HFFc6 (cell line): Measurements from ENCODE around the gene FCMR. TPM values are rescaled to one million over a fixed set of nuclear protein-coding genes. Genes with fewer than 3 reads are reported as not detected.

ENCODE experiments used
- DNase-seq: peaks from one replicate; pipeline ENCODE4 v3.0.0-alpha.2; 2018
- H3K27ac Mint-ChIP-seq: 2 replicates; pipeline ENCODE4 v1.8.0; 2020; ENCODE audit warnings: mild to moderate bottlenecking, mixed read lengths
- H3K27me3 Mint-ChIP-seq: 2 replicates; pipeline ENCODE4 v1.8.0; 2021; ENCODE audit warnings: mild to moderate bottlenecking, moderate library complexity, mixed read lengths; ENCODE audit not compliant: insufficient read depth
- H3K36me3 Mint-ChIP-seq: 2 replicates; pipeline ENCODE4 v1.8.0; 2021; ENCODE audit warnings: low read depth, mixed read lengths
- H3K4me1 Mint-ChIP-seq: 2 replicates; pipeline ENCODE4 v1.8.0; 2020; ENCODE audit warnings: low read depth, mixed read lengths
- H3K4me3 Mint-ChIP-seq: 2 replicates; pipeline ENCODE4 v1.8.0; 2020; ENCODE audit warnings: mild to moderate bottlenecking, moderate library complexity, mixed read lengths
- H3K9me3 Mint-ChIP-seq: 2 replicates; pipeline ENCODE4 v1.8.0; 2020; ENCODE audit warnings: mild to moderate bottlenecking, mixed read lengths
- total RNA-seq, 6 experiments: library from RNA; stranded (reverse); fragmentation: NEBNext Ultra II Directional; extraction: Animal tissue kit (Norgen Biotek cat#: 25700); gene quantifications; 2 replicates in 1 of 6; 3 replicates in 5 of 6; pipeline ENCODE4 v1.2.3, GENCODE V29; 2021
- TF ChIP-seq, protein P1 (sequence below): fragments of 200-600 bp; sonication (generic); IDR thresholded peaks from 2 replicates; pipeline ENCODE4 v1.5.0; 2021; ENCODE audit warnings: antibody characterized with exemption, mild to moderate bottlenecking

FCMR gene
- total RNA-seq, 6 experiments from 2014 or later: 0.28 to 1.3 (median 0.67) TPM

DNA sequence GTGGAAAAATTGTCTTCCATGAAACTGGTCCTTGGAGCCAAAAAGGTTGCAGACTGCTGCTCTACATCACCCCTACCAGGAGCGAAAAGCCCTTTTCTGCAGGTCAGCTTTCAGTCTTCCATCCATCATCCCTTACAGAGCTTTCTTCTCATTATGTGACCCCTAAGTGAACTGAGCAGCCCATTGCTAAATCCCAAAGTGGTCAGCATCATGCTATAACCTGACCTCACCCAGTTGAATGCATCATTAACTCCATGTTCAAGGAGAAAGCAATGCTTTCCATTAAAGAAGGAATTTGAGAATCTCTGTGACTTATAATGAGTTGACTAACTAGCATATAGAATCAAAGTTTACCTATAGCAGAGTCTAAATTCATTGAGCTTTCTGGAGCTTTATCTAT lies 34.9 kb downstream of the FCMR start:
- Mint-ChIP-seq H3K9me3 (no peaks in the 10 kb centered on the region), H3K27ac (no peak overlapping the region), H3K36me3 (no peaks in the 10 kb centered on the region), H3K27me3 (no peaks in the 10 kb centered on the region; the same call in 1 of the 2 replicates), H3K4me1 (peaks cover 49% of the 10 kb centered on the region), H3K4me3 (no peak overlapping the region)
- DNase-seq: no peak
- TF ChIP-seq, protein P1, sequence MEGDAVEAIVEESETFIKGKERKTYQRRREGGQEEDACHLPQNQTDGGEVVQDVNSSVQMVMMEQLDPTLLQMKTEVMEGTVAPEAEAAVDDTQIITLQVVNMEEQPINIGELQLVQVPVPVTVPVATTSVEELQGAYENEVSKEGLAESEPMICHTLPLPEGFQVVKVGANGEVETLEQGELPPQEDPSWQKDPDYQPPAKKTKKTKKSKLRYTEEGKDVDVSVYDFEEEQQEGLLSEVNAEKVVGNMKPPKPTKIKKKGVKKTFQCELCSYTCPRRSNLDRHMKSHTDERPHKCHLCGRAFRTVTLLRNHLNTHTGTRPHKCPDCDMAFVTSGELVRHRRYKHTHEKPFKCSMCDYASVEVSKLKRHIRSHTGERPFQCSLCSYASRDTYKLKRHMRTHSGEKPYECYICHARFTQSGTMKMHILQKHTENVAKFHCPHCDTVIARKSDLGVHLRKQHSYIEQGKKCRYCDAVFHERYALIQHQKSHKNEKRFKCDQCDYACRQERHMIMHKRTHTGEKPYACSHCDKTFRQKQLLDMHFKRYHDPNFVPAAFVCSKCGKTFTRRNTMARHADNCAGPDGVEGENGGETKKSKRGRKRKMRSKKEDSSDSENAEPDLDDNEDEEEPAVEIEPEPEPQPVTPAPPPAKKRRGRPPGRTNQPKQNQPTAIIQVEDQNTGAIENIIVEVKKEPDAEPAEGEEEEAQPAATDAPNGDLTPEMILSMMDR: no peak

DNA sequence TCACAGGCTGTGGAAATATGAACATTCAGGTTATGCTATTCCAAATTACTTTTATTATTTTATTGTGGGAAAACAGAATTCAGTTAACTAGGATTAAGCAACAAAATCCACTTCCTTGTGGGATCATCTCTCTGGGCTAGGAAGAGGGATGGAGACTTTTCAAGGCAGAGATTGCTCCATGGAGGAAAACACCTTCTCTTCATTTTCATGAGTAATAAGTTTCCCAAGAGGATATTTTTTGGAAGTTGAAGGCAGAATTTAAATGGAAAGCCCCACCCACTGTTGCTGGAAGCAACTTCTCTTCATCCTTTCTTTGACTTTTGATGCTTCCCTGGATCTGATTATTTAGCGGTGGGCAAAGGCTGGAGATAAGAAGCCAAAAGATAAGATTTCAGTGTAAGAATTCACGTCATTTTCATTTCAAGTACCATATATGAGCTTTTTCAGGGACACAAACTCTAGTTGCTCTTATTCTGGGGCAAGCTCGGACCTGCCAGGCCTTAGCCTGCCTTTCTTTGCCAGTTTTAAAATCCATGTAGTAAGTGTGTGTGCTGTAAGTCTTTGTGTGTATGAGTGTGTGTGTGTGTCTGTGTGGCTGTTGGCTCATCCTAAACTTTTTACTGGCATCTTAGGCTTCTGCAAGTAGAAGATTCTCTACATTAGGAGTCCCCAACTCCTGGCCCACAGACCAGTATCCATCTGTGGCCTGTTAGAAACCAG lies 36.2 kb downstream of the FCMR start:
- H3K36me3 Mint-ChIP-seq: no peaks in the 10 kb centered on the region
- H3K4me1 Mint-ChIP-seq: peaks cover 36% of the 10 kb centered on the region
- TF ChIP-seq, protein P1: no peak
- H3K27me3 Mint-ChIP-seq: no peaks in the 10 kb centered on the region; the same call in 1 of the 2 replicates
- no peak for DNase-seq
- no peaks in the 10 kb centered on the region for H3K9me3 Mint-ChIP-seq
- H3K4me3 Mint-ChIP-seq: no peak overlapping the region
- no peak overlapping the region for H3K27ac Mint-ChIP-seq

DNA sequence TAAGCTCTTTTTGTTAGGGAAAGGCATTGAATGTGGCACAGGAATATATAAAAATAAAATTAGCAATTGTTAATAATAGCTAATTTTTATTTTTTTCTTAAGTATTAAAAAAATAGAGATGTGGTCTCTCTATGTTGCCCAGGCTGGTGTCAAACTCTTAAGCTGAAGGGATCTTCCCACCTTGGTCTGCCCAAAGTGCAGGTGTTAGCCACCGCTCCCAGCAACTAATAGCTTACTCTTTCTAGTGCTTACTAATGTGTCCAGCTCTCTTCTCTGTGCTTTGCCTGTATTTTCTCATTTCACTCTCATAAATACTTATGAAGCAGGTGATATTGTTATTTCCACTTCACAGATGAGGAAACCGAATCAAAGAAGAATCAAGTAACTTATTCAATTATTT lies 37.9 kb downstream of the FCMR start:
- peaks cover 9% of the 10 kb centered on the region; the same call in 1 of the 2 replicates for H3K36me3 Mint-ChIP-seq
- H3K4me1 Mint-ChIP-seq: peaks cover 21% of the 10 kb centered on the region
- TF ChIP-seq, protein P1: no peak

DNA sequence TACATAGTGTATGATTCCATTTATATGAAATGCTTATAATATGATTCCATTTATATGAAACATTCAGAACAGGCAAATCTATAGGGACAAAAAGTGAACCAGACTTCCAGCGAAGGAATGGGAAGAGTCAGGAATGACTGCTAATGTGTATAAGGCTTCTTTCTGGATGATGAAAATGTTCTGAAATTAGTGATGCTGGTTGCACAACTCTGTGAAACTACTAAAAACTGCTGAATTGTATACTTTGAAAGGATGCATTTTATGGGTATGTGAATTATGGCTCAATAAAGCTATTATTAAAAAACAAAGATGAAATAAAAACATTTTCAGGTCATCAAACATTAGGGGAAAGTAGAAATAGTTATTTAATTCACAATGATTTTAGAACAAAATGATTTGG lies 38.6 kb downstream of the FCMR start:
- peaks cover 13% of the 10 kb centered on the region for H3K9me3 Mint-ChIP-seq
- peaks cover 16% of the 10 kb centered on the region for H3K4me1 Mint-ChIP-seq
- no peak overlapping the region for H3K4me3 Mint-ChIP-seq
- no peak overlapping the region for H3K27ac Mint-ChIP-seq
- H3K36me3 Mint-ChIP-seq: peaks cover 15% of the 10 kb centered on the region
- TF ChIP-seq, protein P1: no peak
- H3K27me3 Mint-ChIP-seq: no peaks in the 10 kb centered on the region; the same call in 1 of the 2 replicates
- no peak for DNase-seq

More for the DNA sequence above, 37.9 kb downstream of the FCMR start:
- Mint-ChIP-seq H3K27me3 (no peaks in the 10 kb centered on the region; the same call in 1 of the 2 replicates), H3K27ac (no peak overlapping the region), H3K9me3 (peaks cover 6% of the 10 kb centered on the region), H3K4me3 (no peak overlapping the region)
- DNase-seq: no peak

DNA sequence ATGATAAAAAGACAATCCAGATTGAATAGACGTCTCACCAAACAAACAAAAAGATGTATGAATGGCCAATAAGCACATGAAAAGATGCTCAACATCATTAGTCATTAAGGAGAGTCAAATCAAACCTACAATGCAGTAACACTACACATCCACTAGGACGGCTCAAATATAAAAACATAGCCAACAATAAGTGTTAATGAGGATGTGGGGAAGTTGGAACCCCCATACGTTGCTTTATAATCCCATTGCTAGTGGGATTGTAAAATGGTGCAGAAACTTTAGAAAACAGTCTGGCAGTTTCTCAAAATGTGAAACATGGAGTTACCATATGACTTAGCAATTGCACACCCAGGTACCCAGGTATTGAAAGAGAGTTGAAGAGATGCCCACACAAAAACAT lies 39.2 kb downstream of the FCMR start:
- TF ChIP-seq, protein P1: peak; percentile 55
- Mint-ChIP-seq H3K36me3 (peaks cover 17% of the 10 kb centered on the region), H3K27me3 (no peaks in the 10 kb centered on the region; the same call in 1 of the 2 replicates), H3K4me3 (no peak overlapping the region), H3K4me1 (peaks cover 10% of the 10 kb centered on the region), H3K27ac (no peak overlapping the region), H3K9me3 (peaks cover 19% of the 10 kb centered on the region)
- no peak for DNase-seq
